Cardiac muscle cell (in vitro differentiated cells and primary cell): ENCODE results near the gene PRKCA. TPM values are rescaled to one million over a fixed set of nuclear protein-coding genes. Genes with fewer than 3 reads are reported as not detected.

Experiments
- DNase-seq, 2 donors: peaks; one replicate each; pipeline versions ENCODE4 v3.0.0 to v3.0.0-alpha.2; 2010 to 2017; ENCODE audit warnings: low read depth in 1 of 2, low spot score in 1 of 2
- H3K27ac ChIP-seq: fragments of 200-600 bp; sonication (generic); 2 replicates; pipeline ENCODE4 v1.5.1; 2016
- H3K27me3 ChIP-seq: fragments of 200-600 bp; sonication (generic); 2 replicates; pipeline ENCODE4 v1.6.0; 2016; ENCODE audit warnings: control low read depth
- H3K36me3 ChIP-seq: fragments of 200-600 bp; sonication (generic); 2 replicates; pipeline ENCODE4 v1.5.1; 2016; ENCODE audit warnings: control low read depth
- H3K4me1 ChIP-seq: fragments of 200-600 bp; sonication (generic); 2 replicates; pipeline ENCODE4 v1.8.1; 2017; ENCODE audit warnings: low read depth, mild to moderate bottlenecking, mixed run types
- H3K4me3 ChIP-seq: fragments of 200-600 bp; sonication (generic); 2 replicates; pipeline ENCODE4 v1.5.1; 2016; ENCODE audit warnings: mild to moderate bottlenecking
- H3K9me3 ChIP-seq: fragments of 200-600 bp; sonication (generic); 2 replicates; pipeline ENCODE4 v1.5.1; 2017; ENCODE audit warnings: low read depth, mild to moderate bottlenecking, control low read depth
- polyA plus RNA-seq: library from polyadenylated mRNA; unstranded; fragments of >200 nt; fragmentation: Nextera tagmentation; extraction: Ambion mirVana; gene quantifications from 2 replicates; pipeline ENCODE4 v1.2.1, GENCODE V29; 2016
- total RNA-seq: library from RNA; depleted of rRNA; stranded (reverse); fragments of >200 nt; gene quantifications from 2 replicates; pipeline ENCODE4 v1.2.3, GENCODE V29; 2016
- TF ChIP-seq, protein P1 (sequence below): IDR thresholded peaks from 2 replicates; pipeline ENCODE4 v1.5.1; 2012; ENCODE audit warnings: low read depth, mild to moderate bottlenecking, low read length

The PRKCA gene
- total and polyA plus RNA-seq, 2 experiments from 2014 or later = 3.1 to 10.3 TPM

DNA sequence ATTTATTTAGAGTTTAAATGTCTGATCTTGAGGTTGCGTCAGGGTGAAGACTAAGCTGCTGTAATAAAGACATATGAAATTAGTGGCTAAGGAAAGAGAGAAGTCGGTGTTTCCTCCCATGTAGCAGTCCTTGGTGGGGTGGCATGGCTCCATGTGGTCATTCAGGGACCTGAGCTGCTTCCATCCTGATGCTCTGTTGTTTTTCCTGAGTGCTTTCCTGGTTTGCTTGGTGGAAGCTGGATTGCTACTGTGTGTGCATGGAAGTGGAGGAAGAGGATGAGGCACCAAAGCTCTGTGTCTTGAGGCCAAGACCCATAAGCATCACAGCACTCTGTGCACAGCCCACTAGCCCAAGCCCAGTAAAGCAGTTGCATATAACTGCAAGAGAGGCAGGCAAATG, 290.7 kb downstream of the PRKCA start:
- DNase-seq = no peak
- no peaks in the 10 kb centered on the region for H3K4me1 ChIP-seq
- no peak overlapping the region for H3K4me3 ChIP-seq
- TF ChIP-seq, protein P1, sequence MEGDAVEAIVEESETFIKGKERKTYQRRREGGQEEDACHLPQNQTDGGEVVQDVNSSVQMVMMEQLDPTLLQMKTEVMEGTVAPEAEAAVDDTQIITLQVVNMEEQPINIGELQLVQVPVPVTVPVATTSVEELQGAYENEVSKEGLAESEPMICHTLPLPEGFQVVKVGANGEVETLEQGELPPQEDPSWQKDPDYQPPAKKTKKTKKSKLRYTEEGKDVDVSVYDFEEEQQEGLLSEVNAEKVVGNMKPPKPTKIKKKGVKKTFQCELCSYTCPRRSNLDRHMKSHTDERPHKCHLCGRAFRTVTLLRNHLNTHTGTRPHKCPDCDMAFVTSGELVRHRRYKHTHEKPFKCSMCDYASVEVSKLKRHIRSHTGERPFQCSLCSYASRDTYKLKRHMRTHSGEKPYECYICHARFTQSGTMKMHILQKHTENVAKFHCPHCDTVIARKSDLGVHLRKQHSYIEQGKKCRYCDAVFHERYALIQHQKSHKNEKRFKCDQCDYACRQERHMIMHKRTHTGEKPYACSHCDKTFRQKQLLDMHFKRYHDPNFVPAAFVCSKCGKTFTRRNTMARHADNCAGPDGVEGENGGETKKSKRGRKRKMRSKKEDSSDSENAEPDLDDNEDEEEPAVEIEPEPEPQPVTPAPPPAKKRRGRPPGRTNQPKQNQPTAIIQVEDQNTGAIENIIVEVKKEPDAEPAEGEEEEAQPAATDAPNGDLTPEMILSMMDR = no peak
- no peaks in the 10 kb centered on the region for H3K9me3 ChIP-seq
- no peaks in the 10 kb centered on the region for H3K27me3 ChIP-seq
- no peak overlapping the region for H3K27ac ChIP-seq
- H3K36me3 ChIP-seq = no peaks in the 10 kb centered on the region

DNA sequence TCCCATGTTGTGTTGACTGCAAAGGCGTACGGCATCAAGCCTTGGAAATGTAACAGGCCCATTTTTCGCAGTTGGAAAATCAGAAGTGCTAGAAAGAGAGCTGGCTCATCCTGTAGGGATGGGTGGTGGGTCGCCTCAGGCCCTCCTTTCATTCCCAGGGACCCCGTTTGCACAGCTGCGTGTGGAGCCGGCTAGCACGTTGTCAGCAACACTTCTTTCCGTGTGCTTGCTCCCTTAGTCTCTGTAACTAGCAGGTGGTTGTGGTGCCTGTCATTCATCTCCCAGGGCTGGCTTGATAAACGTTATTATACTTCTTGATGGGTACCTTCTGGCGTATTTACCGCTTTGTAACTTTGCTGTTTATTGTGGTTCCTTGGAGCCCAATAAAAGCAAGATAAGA, 293.5 kb downstream of the PRKCA start:
- no peaks in the 10 kb centered on the region for H3K4me1 ChIP-seq
- no peak for DNase-seq
- no peak overlapping the region for H3K4me3 ChIP-seq
- no peak overlapping the region for H3K27ac ChIP-seq
- no peaks in the 10 kb centered on the region for H3K36me3 ChIP-seq
- H3K9me3 ChIP-seq = no peaks in the 10 kb centered on the region
- H3K27me3 ChIP-seq = no peaks in the 10 kb centered on the region
- TF ChIP-seq, protein P1 = no peak

DNA sequence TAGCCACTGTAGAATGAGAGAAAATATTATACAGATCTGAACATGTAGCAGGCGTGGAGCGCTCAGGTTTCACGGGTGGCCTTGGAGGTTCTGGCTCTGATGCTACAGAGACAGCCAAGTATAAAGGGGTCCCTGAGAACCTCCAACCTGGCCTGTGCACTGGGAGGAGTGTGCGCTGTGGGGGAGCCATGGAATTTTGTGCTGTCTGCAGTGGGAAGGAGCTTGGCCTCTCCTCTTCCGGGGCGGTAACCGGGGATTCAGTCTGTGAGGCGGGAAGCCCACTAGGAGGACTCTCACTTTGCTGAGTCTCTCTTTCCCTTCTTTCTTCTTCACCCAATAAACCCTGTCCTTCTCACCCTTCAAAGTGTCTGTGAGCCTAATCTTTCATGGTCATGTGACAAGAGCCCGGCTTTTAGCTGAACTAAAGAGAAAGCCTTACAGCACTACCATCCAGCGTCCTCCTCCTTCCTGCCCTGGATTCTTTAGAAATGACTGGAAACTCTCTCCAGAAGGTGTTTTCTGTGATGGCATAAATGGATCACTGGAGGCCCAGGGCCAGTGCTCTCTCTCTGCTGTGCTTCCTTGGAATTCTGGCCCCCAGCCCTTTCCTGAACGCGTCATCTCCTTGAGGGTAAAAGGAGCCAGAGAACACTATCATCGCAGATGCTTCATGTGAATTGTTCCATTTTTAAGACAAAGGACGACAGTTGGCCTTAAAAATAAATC, 300.4 kb downstream of the PRKCA start:
- Histone ChIP-seq H3K9me3 (no peaks in the 10 kb centered on the region), H3K27ac (no peak overlapping the region), H3K4me3 (no peak overlapping the region), H3K27me3 (no peaks in the 10 kb centered on the region), H3K4me1 (peaks cover 8% of the 10 kb centered on the region), H3K36me3 (no peaks in the 10 kb centered on the region)
- peak in 1 of 2 donors; percentile 76 for DNase-seq
- TF ChIP-seq, protein P1 = no peak

DNA sequence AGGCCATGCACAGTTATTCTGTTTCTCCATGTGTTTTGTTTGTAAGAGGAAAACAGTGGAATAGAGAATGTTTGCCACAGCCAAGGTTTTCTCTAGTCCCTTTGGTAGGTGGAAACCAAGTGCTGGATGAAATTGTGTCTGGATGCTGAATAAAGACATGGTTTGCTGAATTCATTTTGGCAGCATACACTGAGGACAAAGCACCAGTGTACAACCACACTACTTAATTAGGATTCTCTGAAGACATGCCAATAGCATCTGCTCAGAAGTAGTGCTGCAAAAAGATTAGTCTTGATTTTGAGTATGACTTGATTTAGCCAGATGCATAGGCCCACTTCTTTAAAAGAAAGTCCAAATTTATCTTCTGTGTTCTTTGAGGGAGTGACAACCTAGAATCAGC, 302.0 kb downstream of the PRKCA start:
- no peak overlapping the region for H3K4me3 ChIP-seq
- H3K9me3 ChIP-seq = no peaks in the 10 kb centered on the region
- H3K36me3 ChIP-seq = no peaks in the 10 kb centered on the region
- peaks cover 8% of the 10 kb centered on the region for H3K4me1 ChIP-seq
- TF ChIP-seq, protein P1 = no peak
- DNase-seq = no peak
- no peak overlapping the region for H3K27ac ChIP-seq
- H3K27me3 ChIP-seq = no peaks in the 10 kb centered on the region

DNA sequence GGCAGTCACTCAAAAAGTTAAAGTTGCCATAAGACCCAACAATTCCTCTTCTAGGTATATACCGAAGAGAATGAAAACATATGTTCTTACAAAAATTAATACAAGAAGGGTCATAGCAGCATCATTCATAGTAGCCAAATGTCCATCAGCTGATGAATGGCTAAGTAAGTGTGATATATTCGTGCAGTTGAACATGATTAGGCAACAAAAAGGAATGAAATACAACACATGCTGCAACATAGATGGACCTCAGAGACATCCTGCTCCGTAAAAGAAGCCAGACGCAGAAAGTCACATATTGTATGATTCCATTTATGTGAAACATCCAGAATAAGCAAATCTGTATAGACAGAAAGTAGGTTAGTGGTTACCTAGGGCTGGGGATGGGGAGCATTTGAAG, 303.1 kb downstream of the PRKCA start:
- no peak overlapping the region for H3K27ac ChIP-seq
- peak in 1 of 2 donors; percentile 7 for DNase-seq
- no peaks in the 10 kb centered on the region for H3K9me3 ChIP-seq
- H3K36me3 ChIP-seq = no peaks in the 10 kb centered on the region
- H3K27me3 ChIP-seq = no peaks in the 10 kb centered on the region
- no peak overlapping the region for H3K4me3 ChIP-seq
- peaks cover 8% of the 10 kb centered on the region for H3K4me1 ChIP-seq
- TF ChIP-seq, protein P1 = no peak
